ENCODE data around the gene PINLYP.
"Not testable (repeated sequence)": the region's sequence is repeated elsewhere in the genome, so short reads cannot be mapped to it uniquely, and the experiment has no call there.

DNA sequence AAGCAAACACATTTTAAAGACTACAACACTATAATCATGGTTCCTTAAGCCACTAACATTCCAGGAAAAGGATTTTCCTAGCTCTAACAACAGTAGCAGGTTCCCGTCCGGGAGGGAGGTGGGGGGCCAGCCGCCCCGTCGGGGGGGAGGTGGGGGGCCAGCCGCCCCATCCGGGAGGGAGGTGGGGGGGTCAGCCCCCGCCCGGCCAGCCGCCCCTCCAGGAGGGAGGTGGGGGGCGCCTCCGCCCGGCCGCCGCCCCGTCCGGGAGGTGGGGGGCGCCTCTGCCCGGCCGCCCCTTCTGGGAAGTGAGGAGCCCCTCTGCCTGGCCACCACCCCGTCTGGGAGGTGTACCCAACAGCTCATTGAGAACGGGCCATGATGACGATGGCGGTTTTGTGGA is 27.7 kb upstream of the PINLYP start:
- not testable (repeated sequence) for TF ChIP-seq EZH2 (IDR thresholded peaks at IDR 0.05; ENCODE audit: low read length, missing control alignments)
- TF ChIP-seq, protein P1, sequence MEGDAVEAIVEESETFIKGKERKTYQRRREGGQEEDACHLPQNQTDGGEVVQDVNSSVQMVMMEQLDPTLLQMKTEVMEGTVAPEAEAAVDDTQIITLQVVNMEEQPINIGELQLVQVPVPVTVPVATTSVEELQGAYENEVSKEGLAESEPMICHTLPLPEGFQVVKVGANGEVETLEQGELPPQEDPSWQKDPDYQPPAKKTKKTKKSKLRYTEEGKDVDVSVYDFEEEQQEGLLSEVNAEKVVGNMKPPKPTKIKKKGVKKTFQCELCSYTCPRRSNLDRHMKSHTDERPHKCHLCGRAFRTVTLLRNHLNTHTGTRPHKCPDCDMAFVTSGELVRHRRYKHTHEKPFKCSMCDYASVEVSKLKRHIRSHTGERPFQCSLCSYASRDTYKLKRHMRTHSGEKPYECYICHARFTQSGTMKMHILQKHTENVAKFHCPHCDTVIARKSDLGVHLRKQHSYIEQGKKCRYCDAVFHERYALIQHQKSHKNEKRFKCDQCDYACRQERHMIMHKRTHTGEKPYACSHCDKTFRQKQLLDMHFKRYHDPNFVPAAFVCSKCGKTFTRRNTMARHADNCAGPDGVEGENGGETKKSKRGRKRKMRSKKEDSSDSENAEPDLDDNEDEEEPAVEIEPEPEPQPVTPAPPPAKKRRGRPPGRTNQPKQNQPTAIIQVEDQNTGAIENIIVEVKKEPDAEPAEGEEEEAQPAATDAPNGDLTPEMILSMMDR (conservative IDR thresholded peaks at IDR 0.05 in 1 of 2, IDR thresholded peaks at IDR 0.05 in 1 of 2; ENCODE audit: low read depth in 1 of 2, low read length in 2 of 2) = not testable (repeated sequence)
